Thymus (tissue), 11 donors: ENCODE data around the gene KLHL1. TPM values are rescaled to one million over a fixed set of nuclear protein-coding genes. Genes with fewer than 3 reads are reported as not detected.

Source experiments
- DNase-seq, 9 donors: peaks; one replicate each; pipeline ENCODE4 v3.0.0-alpha.2; 2013; ENCODE audit warnings: low spot score in 9 of 9, low read depth in 6 of 9, missing footprints in 1 of 9
- H3K27ac ChIP-seq, 2 donors: one replicate each; pipeline ENCODE4 v1.5.1; 2013; ENCODE audit warnings: control low read depth in 1 of 2, low read depth in 1 of 2, low read length in 1 of 2, mild to moderate bottlenecking in 1 of 2, moderate library complexity in 1 of 2
- H3K27me3 ChIP-seq, 2 donors: one replicate each; pipeline ENCODE4 v1.5.1; 2013; ENCODE audit warnings: low read length in 1 of 2; ENCODE audit not compliant: control insufficient read depth in 2 of 2, insufficient read depth in 1 of 2
- H3K36me3 ChIP-seq, 2 donors: one replicate each; pipeline ENCODE4 v1.5.1; 2013; ENCODE audit warnings: low read length in 1 of 2, mild to moderate bottlenecking in 1 of 2, moderate library complexity in 1 of 2; ENCODE audit not compliant: control insufficient read depth in 2 of 2, insufficient read depth in 2 of 2
- H3K4me1 ChIP-seq, 2 donors: one replicate each; pipeline ENCODE4 v1.5.1; 2013; ENCODE audit warnings: low read length in 2 of 2; ENCODE audit not compliant: control insufficient read depth in 2 of 2, insufficient read depth in 2 of 2
- H3K4me3 ChIP-seq, 2 donors: one replicate each; pipeline ENCODE4 v1.5.1; 2013; ENCODE audit warnings: low read length in 2 of 2, control low read depth in 1 of 2, mild to moderate bottlenecking in 1 of 2
- H3K9me3 ChIP-seq, 2 donors: one replicate each; pipeline ENCODE4 v1.5.1; 2013; ENCODE audit warnings: low read length in 1 of 2, mild to moderate bottlenecking in 1 of 2; ENCODE audit not compliant: control insufficient read depth in 2 of 2, insufficient read depth in 1 of 2
- WGBS: extraction: QIAGEN DNeasy Blood & Tissue Kit; methylation state at CpG from one replicate; pipeline ENCODE4 v1.1.7; 2013; 5-methylcytosine and 5-hydroxymethylcytosine counted together
- polyA plus RNA-seq: library from polyadenylated mRNA; stranded (reverse); fragments of 200-250 nt; gene quantifications from one replicate; pipeline ENCODE4 v1.2.3, GENCODE V29; 2013
- total RNA-seq: library from RNA; stranded (reverse); fragments of 120-200 nt; gene quantifications from one replicate; pipeline ENCODE4 v1.2.4, GENCODE V29; 2013
- donor health status: healthy.

KLHL1 gene
- total and polyA plus RNA-seq, 2 donors = 0.05 TPM

GRCh38 chr13:69928262-69928661 is 180.0 kb downstream of the KLHL1 start:
- Histone ChIP-seq H3K9me3 (peaks cover 0 to 14% of the 10 kb centered on the region in 2 donors), H3K27me3 (no peaks in the 10 kb centered on the region), H3K4me3 (no peak overlapping the region), H3K4me1 (no peaks in the 10 kb centered on the region), H3K27ac (no peak overlapping the region), H3K36me3 (no peaks in the 10 kb centered on the region)
- 96% methylated on average over 4 of the region's 4 CpGs for WGBS
- no peak for DNase-seq

- DNase-seq = no peak
- Histone ChIP-seq H3K4me1 (no peaks in the 10 kb centered on the region), H3K4me3 (no peak overlapping the region), H3K27ac (no peak overlapping the region), H3K27me3 (no peaks in the 10 kb centered on the region), H3K9me3 (peaks cover 0 to 14% of the 10 kb centered on the region in 2 donors), H3K36me3 (no peaks in the 10 kb centered on the region)
- WGBS = 81% methylated on average over 2 of the region's 2 CpGs
Measured at GRCh38 chr13:69921156-69921555, 187.1 kb downstream of the KLHL1 start.

- Histone ChIP-seq H3K36me3 (no peaks in the 10 kb centered on the region), H3K4me1 (no peaks in the 10 kb centered on the region), H3K27ac (no peak overlapping the region), H3K9me3 (peaks cover 0 to 3% of the 10 kb centered on the region in 2 donors), H3K27me3 (no peaks in the 10 kb centered on the region), H3K4me3 (no peak overlapping the region)
- no peak for DNase-seq
- 82% methylated on average over 2 of the region's 2 CpGs for WGBS
Measured at GRCh38 chr13:69912630-69913029, 195.6 kb downstream of the KLHL1 start.

- Histone ChIP-seq H3K27ac (no peak overlapping the region), H3K36me3 (no peaks in the 10 kb centered on the region), H3K4me3 (no peak overlapping the region), H3K4me1 (no peaks in the 10 kb centered on the region), H3K9me3 (peaks cover 0 to 3% of the 10 kb centered on the region in 2 donors), H3K27me3 (no peaks in the 10 kb centered on the region)
- DNase-seq = no peak
Measured at GRCh38 chr13:69910800-69911199, 197.5 kb downstream of the KLHL1 start.

GRCh38 chr13:69904784-69905183 is 203.5 kb downstream of the KLHL1 start:
- no peaks in the 10 kb centered on the region for H3K9me3 ChIP-seq
- no peaks in the 10 kb centered on the region for H3K4me1 ChIP-seq
- H3K27ac ChIP-seq = no peak overlapping the region
- no peak overlapping the region for H3K4me3 ChIP-seq
- no peak for DNase-seq
- no peaks in the 10 kb centered on the region for H3K36me3 ChIP-seq
- H3K27me3 ChIP-seq = no peaks in the 10 kb centered on the region

- no peak for DNase-seq
- Histone ChIP-seq H3K4me3 (no peak overlapping the region), H3K27ac (no peak overlapping the region), H3K27me3 (no peaks in the 10 kb centered on the region), H3K9me3 (peaks cover 0 to 1% of the 10 kb centered on the region in 2 donors), H3K36me3 (no peaks in the 10 kb centered on the region), H3K4me1 (no peaks in the 10 kb centered on the region)
- WGBS = 67% methylated on average over 2 of the region's 2 CpGs
Measured at GRCh38 chr13:69903081-69903480, 205.2 kb downstream of the KLHL1 start.

GRCh38 chr13:69882451-69882850 is 225.8 kb downstream of the KLHL1 start:
- no peak overlapping the region for H3K27ac ChIP-seq
- no peaks in the 10 kb centered on the region for H3K9me3 ChIP-seq
- no peaks in the 10 kb centered on the region for H3K36me3 ChIP-seq
- no peak for DNase-seq
- no peaks in the 10 kb centered on the region for H3K27me3 ChIP-seq
- H3K4me3 ChIP-seq = no peak overlapping the region
- 83% methylated on average over 1 of the region's 1 CpG for WGBS
- H3K4me1 ChIP-seq = no peaks in the 10 kb centered on the region

GRCh38 chr13:69879936-69880335 is 228.3 kb downstream of the KLHL1 start:
- no peak for DNase-seq
- WGBS = 96% methylated on average over 1 of the region's 1 CpG
- Histone ChIP-seq H3K27ac (no peak overlapping the region), H3K27me3 (no peaks in the 10 kb centered on the region), H3K9me3 (no peaks in the 10 kb centered on the region), H3K36me3 (no peaks in the 10 kb centered on the region), H3K4me3 (no peak overlapping the region), H3K4me1 (no peaks in the 10 kb centered on the region)

GRCh38 chr13:69872321-69873047 is 235.8 kb downstream of the KLHL1 start:
- 93% methylated on average over 4 of the region's 4 CpGs for WGBS

More at GRCh38 chr13:69872321-69873047, 235.8 kb downstream of the KLHL1 start:
- H3K27ac ChIP-seq = no peak overlapping the region
- DNase-seq = no peak
- no peaks in the 10 kb centered on the region for H3K9me3 ChIP-seq
- H3K4me1 ChIP-seq = no peaks in the 10 kb centered on the region
- H3K4me3 ChIP-seq = no peak overlapping the region
- H3K27me3 ChIP-seq = no peaks in the 10 kb centered on the region
- H3K36me3 ChIP-seq = no peaks in the 10 kb centered on the region
